Endothelial cell (in vitro differentiated cells): ENCODE results near the gene TCERG1L. TPM values are rescaled to one million over a fixed set of nuclear protein-coding genes. Genes with fewer than 3 reads are reported as not detected.

ENCODE experiments used
- DNase-seq: peaks from one replicate; pipeline ENCODE4 v3.0.0; 2021; ENCODE audit warnings: low spot score
- H3K27ac Mint-ChIP-seq: one replicate; pipeline ENCODE4 v1.8.0; 2021; ENCODE audit warnings: mixed read lengths, inconsistent platforms; ENCODE audit not compliant: unreplicated experiment
- H3K27me3 Mint-ChIP-seq: one replicate; pipeline ENCODE4 v1.8.0; 2021; ENCODE audit warnings: mild to moderate bottlenecking, moderate library complexity, mixed read lengths, inconsistent platforms; ENCODE audit not compliant: unreplicated experiment
- H3K36me3 Mint-ChIP-seq: one replicate; pipeline ENCODE4 v1.8.0; 2021; ENCODE audit warnings: mild to moderate bottlenecking, low read depth, mixed read lengths, inconsistent platforms; ENCODE audit not compliant: unreplicated experiment
- H3K4me1 Mint-ChIP-seq: one replicate; pipeline ENCODE4 v1.8.0; 2021; ENCODE audit warnings: mild to moderate bottlenecking, mixed read lengths, inconsistent platforms; ENCODE audit not compliant: unreplicated experiment
- H3K4me3 Mint-ChIP-seq: one replicate; pipeline ENCODE4 v1.8.0; 2021; ENCODE audit warnings: mild to moderate bottlenecking, mixed read lengths, inconsistent platforms; ENCODE audit not compliant: unreplicated experiment
- H3K9me3 Mint-ChIP-seq: one replicate; pipeline ENCODE4 v1.8.0; 2021; ENCODE audit warnings: mixed read lengths, inconsistent platforms; ENCODE audit not compliant: unreplicated experiment
- CTCF ChIP-seq: fragments of 200-600 bp; sonication (generic); IDR thresholded peaks from one replicate; pipeline ENCODE4 v1.5.0; 2021; ENCODE audit warnings: antibody characterized with exemption; ENCODE audit not compliant: unreplicated experiment
- total RNA-seq: library from RNA; stranded (reverse); fragmentation: NEBNext Ultra II Directional; extraction: Animal tissue kit (Norgen Biotek cat#: 25700); gene quantifications from one replicate; pipeline ENCODE4 v1.2.1, GENCODE V29; 2021; ENCODE audit not compliant: unreplicated experiment

Gene TCERG1L
- total RNA-seq, 1 donor from 2014 or later, result not detected

DNA sequence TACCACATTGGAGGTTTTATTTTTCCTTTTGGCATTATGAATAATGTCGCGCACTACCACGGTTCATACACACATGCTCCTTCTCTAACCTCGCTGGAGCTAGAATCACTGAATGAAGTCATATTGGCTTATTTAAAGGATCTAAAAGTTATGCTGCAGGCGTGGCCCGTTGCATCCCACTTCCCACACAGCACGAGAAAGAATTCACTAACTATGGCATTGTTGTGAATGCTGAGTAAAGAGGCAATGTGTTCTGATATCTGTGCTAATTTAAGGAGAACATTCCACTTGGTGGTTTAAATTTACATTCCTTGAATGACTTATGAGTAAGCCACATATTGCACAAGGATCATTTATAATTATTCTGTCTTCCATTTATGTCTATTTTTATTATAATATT lies 20.7 kb downstream of the TCERG1L start:
- Mint-ChIP-seq H3K9me3 (peaks cover 31% of the 10 kb centered on the region), H3K36me3 (peaks cover 8% of the 10 kb centered on the region), H3K4me1 (no peaks in the 10 kb centered on the region), H3K4me3 (no peak overlapping the region), H3K27me3 (no peaks in the 10 kb centered on the region), H3K27ac (no peak overlapping the region)
- TF ChIP-seq CTCF, result no peak
- DNase-seq, result no peak

- Mint-ChIP-seq H3K9me3 (peaks cover 17% of the 10 kb centered on the region), H3K36me3 (peaks cover 3% of the 10 kb centered on the region), H3K27me3 (no peaks in the 10 kb centered on the region), H3K27ac (no peak overlapping the region), H3K4me3 (no peak overlapping the region), H3K4me1 (no peaks in the 10 kb centered on the region)
- TF ChIP-seq CTCF, result no peak
- no peak for DNase-seq
Observed at GRCh38 chr10:131288648-131289047, 22.9 kb downstream of the TCERG1L start.

DNA sequence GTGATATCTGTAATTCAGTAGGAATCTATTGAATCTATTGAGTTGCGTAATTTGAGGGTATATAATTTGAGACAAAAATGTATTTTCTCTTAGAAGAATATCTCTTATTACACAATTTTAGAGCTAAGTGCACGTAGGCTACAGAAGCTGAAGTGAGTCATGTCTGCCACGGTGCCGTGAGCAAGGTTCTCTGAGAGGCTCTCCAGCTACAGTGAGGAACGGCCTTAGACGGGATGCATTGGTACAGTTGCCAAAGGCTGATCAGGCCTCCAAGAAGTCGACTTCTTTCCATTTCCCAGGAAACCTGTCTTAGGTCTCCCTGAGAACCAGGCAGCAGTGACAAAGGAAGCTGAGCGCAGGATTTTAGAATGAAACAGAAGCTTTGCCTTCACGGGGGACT lies 28.6 kb downstream of the TCERG1L start:
- Mint-ChIP-seq H3K4me3 (no peak overlapping the region), H3K36me3 (peaks cover 3% of the 10 kb centered on the region), H3K4me1 (no peaks in the 10 kb centered on the region), H3K27me3 (peaks cover 5% of the 10 kb centered on the region), H3K9me3 (peaks cover 30% of the 10 kb centered on the region), H3K27ac (no peak overlapping the region)
- DNase-seq, result no peak
- TF ChIP-seq CTCF, result no peak

DNA sequence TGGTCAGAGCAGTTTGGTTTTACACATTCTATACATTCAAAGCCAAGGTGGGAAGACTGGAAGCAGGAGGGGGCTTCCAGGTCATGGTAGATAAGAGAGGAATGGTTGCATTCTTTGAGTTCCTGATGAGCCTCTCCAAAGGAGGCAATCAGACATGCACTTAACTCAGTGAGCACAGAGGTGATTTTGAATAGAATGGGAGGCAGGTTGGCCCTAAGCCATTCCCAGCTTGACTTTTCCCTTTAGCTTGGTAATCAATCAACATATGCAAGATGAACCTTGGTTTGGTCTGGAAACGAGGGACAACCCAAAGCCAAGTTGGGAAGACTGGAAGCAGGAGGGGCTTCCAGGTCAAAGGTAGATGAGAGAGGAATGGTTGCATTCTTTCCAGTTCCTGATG lies 31.4 kb downstream of the TCERG1L start:
- Mint-ChIP-seq H3K27me3 (peaks cover 5% of the 10 kb centered on the region), H3K9me3 (peaks cover 43% of the 10 kb centered on the region), H3K4me1 (no peaks in the 10 kb centered on the region), H3K4me3 (no peak overlapping the region), H3K36me3 (peaks cover 10% of the 10 kb centered on the region), H3K27ac (no peak overlapping the region)
- TF ChIP-seq CTCF, result no peak
- DNase-seq, result no peak

GRCh38 chr10:131279516-131279915 lies 32.0 kb downstream of the TCERG1L start:
- Mint-ChIP-seq H3K4me3 (no peak overlapping the region), H3K9me3 (peaks cover 46% of the 10 kb centered on the region), H3K4me1 (no peaks in the 10 kb centered on the region), H3K27me3 (peaks cover 5% of the 10 kb centered on the region), H3K27ac (no peak overlapping the region), H3K36me3 (peaks cover 10% of the 10 kb centered on the region)
- no peak for TF ChIP-seq CTCF
- no peak for DNase-seq
